HG03575 (cell line): Measurements from ENCODE around the gene CAMKK2.
"Not testable (repeated sequence)": the region's sequence is repeated elsewhere in the genome, so short reads cannot be mapped to it uniquely, and the experiment has no call there.

Source experiments
- ATAC-seq: cut with Tn5 transposase; IDR thresholded peaks from one replicate; pipeline ENCODE4 v1.9.1; 2021; ENCODE audit not compliant: unreplicated experiment, insufficient number of reproducible peaks, low FRiP score; ENCODE audit errors: extremely low read depth

CAMKK2 gene

GRCh38 chr12:121214166-121214777 lies 82.2 kb downstream of the CAMKK2 start:
- ATAC-seq = no peak

GRCh38 chr12:121212875-121213274 lies 83.6 kb downstream of the CAMKK2 start:
- no peak for ATAC-seq

- ATAC-seq = no peak
Observed at GRCh38 chr12:121209624-121210572, 86.6 kb downstream of the CAMKK2 start, which contains the start of gene P2RX4. Gene P2RX4 (plus strand): TSS chr12:121210129. CDS start chr12:121210165, 36 bp downstream.

DNA sequence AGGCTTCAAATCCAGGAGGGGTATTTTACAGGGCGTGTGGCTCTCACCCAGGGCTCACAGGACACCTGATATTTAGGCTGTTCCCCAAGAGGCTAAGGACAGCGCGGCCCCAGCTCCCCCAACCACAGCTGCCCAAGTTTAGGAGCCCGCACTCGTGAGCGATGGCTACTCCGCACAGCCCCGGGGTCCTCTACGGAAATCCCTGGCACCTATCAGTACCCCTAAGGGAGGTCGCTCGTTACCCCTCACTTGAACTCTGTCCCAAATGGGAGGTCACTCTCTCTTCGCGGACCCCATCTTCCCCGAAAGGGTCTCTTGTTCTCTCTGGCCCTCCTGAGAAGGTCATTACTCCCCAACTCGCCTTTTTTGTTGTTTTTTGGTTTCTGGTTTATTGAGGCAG lies 87.3 kb downstream of the CAMKK2 start:
- no peak for ATAC-seq

DNA sequence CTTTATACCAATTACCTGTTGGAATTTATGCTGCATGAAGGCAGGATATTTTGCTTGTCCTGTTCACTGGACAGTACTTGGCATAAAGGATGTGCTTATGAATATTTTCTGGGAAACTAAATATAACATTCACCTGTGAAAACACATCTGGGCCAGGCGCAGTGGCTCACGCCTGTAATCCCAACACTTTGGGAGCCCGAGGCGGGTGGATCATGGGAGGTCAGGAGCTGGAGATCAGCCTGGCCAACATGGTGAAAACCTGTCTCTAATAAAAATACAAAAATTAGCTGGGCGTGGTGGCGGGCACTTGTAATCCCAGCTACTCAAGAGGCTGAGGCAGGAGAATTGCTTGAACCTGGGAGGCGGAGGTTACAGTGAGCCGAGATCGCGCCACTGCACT lies 87.9 kb downstream of the CAMKK2 start:
- ATAC-seq = not testable (repeated sequence)

GRCh38 chr12:121205491-121205890 lies 91.0 kb downstream of the CAMKK2 start:
- ATAC-seq = no peak

DNA sequence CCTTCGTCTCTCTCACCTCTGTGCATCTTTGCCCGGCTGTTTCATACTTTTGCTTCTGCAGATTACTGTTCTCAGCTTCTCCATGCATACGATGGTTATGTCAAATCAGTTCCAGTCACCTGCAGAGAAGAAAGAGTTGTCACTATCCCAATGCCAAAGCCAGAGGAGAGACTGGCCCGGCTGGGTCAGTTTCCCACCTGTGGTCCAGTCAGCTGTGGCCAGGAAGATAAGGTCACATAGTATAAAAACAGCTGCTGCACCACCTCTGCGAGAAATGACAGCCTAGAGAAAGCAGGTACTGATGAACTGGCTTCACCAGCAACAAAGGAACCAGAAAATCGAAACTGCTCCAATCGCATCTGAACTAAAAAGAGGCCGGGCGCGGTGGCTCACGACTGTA lies 93.0 kb downstream of the CAMKK2 start:
- ATAC-seq = no peak

GRCh38 chr12:121202407-121203355 lies 93.8 kb downstream of the CAMKK2 start:
- no peak for ATAC-seq

DNA sequence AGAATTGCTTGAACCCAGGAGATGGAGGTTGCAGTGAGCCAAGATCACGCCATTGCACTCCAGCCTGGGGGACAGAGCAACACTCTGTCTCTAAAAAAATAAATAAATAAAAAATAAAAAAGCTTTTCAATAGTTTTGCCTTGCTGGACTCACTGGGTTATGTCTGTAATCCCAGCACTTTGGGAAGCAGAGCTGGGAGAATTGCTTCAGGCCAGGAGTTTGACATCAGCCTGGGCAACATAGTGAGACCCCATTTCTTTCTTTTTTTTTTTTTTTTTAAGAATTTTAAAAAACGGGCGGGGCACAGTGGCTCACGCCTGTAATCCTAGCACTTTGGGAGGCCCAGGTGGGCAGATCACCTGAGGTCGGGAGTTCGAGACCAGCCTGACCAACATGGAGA lies 95.4 kb downstream of the CAMKK2 start:
- not testable (repeated sequence) for ATAC-seq

DNA sequence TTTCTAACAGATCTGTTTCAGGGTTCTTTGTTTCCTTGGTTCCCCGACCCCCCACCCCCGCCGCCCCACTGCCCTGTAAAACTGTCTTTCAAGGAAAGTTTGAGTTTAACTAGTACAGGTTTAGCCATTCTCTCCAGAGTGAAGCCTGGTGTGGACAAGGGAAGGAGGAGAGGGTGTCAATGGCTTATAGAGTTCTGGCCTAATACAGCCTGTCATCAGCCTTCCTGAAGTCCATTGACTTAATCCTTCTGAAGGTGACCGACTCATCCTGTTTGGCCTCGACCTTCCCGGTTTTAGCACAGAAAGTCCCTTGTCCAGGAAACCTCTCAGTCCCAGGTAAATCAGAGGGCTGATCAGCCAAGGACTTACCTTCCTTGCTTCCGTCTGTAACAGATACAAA lies 97.6 kb downstream of the CAMKK2 start:
- ATAC-seq = no peak

DNA sequence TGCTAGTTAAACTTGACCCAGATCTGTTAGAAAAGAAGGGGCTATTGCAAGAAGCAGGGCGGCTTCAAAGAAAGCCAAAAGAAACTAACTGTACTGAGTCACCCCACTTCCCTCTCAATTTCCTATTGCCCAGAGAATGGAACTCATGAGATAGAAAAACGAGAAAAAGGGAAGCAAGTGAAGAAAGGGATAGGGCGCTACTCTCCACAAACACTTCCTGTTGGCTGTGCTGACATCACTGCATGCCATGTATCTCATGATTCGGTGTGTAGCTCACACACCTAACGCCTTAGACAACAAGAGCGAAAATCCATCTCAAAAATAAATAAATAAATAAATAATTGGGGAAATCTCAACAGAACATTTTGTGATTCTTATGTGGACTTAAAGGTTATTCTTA lies 99.6 kb downstream of the CAMKK2 start:
- no peak for ATAC-seq

DNA sequence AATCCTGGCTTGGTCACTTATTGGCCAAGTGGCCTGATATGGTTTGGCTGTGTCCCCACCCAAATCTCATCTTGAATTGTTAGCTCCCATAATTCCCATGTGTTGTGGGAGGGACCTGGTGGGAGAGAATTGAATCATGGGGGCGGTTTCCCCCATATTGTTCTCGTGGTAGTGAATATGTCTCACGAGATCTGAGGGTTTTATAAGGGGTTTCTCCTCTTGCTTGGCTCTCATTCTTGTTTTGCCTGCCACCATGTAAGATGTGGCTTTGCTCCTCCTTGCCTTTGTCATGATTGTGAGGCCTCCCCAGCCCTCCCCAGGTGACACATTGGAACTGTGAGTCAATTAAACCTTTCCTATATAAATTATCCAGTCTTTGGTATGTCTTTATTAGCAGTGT lies 105.4 kb downstream of the CAMKK2 start:
- no peak for ATAC-seq

DNA sequence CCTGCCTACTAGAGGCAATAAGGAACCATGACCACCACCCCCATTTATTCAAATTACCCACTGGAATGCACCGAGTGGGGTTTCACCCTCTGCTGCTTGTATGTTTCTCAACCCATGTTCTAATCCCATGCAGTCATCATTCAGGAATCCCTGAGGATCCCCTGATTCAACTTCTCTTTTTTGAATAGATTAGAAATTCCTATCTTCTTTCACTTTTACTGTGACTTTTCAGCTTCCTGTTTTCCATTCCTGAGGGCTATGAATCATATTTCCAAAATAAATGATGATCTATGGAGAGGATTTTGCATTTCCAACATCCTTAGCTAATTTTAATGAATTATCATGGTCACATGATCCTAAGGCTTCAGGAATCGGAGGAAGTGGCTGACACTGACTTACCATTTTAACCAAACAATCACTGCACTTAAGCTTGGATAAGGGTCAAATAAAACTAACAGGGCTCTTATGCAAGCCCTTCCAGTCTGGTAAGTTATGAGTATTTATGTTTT lies 105.9 kb downstream of the CAMKK2 start:
- no peak for ATAC-seq

- no peak for ATAC-seq
Observed at GRCh38 chr12:121189619-121190155, 106.8 kb downstream of the CAMKK2 start.

- ATAC-seq = no peak
Observed at GRCh38 chr12:121189131-121189530, 107.4 kb downstream of the CAMKK2 start.

DNA sequence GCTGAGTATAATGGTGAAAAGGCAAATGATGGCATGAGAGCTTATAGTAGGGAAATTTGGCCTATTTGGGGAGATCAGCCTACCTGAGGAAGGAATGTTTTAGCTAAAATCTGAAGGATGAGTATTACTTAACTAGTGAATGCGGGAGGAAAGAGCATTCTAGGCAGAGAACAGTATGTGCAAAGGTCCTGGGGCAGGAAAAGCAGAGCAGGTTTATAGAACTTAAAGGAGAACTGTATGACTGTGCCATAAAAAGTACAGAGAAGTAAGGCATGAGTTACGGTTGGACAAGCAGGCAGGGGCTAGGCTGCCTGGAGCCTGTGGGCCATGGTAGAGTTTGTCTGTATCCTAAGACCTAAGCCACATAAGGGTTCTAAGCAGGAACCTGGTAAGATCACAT lies 108.3 kb downstream of the CAMKK2 start:
- ATAC-seq = no peak
